GM18519 (cell line): Measurements from ENCODE around the gene LRSAM1.

Experiments
- ATAC-seq: cut with Tn5 transposase; IDR thresholded peaks from one replicate; pipeline ENCODE4 v1.9.1; 2021; ENCODE audit warnings: mild to moderate bottlenecking, moderate library complexity; ENCODE audit not compliant: unreplicated experiment, low FRiP score

Gene LRSAM1

GRCh38 chr9:127509261-127509954, 58.1 kb downstream of the LRSAM1 start:
- ATAC-seq, result no peak

DNA sequence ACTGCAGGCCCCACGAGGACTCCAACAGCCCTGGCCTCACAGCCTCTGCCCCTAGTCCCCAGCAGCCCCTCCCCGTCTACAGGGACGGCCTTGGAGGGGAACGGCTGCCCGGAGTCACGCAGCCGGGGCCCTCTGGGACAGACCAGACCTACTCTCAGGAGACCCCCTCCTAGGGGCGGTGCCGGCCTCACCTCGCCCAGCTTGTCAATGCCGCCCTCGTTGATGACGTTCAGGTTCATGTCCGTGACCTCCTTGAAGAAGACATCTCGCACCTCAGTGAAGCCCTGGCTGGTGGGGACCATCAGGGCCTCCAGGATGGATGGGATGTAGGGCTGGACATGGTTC, 58.6 kb downstream of the LRSAM1 start:
- no peak for ATAC-seq

DNA sequence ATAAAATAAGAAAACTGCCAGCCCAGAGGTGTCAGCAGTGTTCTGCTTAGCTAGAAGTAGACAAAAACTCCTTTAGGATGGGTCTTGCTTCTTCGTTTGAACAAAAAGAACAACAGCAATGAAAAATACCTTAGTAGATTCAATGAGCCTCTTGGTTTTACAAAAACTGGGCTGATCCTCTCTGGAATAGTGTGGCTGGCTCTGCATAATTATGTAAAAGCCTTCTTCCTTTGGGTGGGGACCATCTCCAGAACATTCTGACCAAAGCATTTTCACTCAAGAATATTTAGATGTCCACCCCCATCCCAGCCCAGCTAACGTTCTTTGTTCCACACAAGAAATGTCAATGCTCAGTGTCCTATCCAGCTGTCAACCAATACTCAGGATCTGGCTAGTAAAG, 63.2 kb downstream of the LRSAM1 start:
- no peak for ATAC-seq

- ATAC-seq, result no peak
These were observed 65.7 kb downstream of the LRSAM1 start for GRCh38 chr9:127516835-127517607.

DNA sequence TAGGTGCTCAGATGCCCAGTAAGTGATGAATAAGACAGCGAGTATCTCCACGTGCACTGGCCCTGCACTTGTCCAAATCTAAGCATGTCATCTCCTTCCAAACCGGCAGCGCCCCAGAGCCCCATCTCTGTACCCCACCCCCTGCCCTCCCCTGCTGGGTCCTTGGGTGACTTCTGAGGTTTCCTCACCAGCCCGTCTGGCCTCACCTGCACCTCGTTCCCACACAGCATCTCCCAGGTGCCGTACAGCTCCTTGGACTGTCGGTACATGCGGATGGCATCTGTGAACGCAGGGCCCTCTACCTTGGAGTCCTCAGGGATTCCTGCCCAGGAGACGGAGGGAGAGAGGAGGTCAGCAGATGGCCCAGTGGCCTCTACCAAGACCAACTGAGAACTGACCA, 66.3 kb downstream of the LRSAM1 start:
- no peak for ATAC-seq

DNA sequence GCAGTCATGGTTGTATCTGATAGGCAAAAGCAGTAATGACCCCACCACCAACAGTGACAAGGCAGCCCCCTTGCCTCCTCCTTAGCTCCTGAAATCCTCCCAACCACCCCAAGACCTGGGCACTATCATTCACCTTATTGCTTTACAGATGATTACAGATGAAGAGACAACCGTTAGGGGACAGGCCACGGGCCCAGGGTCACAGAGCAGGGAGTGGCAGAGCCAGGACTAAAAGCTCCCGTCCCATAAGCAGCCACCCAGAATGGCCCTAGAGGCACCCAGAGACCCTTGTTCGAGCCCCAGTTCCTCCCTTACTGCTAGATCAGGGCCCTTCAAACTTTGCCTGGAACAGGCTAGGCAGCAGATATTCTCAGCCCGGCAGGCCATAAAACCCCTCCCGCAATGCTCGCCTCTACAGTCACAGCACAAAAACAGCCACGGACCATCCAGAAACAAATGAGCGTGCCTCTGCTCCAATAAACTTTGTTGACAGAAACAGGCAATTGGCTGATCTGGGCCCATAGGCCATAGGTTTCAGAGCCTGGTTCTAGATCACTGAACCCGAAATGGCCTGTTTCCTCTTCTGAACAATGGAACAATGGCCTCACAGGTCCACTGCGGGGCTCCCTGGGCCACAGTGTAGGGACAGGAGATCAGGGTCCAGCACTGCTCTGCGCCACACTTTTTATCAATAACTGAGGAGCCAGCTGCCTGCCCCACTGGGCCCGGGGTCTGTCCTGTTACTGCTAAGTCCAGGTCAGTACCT, 67.0 kb downstream of the LRSAM1 start:
- ATAC-seq, result no peak

DNA sequence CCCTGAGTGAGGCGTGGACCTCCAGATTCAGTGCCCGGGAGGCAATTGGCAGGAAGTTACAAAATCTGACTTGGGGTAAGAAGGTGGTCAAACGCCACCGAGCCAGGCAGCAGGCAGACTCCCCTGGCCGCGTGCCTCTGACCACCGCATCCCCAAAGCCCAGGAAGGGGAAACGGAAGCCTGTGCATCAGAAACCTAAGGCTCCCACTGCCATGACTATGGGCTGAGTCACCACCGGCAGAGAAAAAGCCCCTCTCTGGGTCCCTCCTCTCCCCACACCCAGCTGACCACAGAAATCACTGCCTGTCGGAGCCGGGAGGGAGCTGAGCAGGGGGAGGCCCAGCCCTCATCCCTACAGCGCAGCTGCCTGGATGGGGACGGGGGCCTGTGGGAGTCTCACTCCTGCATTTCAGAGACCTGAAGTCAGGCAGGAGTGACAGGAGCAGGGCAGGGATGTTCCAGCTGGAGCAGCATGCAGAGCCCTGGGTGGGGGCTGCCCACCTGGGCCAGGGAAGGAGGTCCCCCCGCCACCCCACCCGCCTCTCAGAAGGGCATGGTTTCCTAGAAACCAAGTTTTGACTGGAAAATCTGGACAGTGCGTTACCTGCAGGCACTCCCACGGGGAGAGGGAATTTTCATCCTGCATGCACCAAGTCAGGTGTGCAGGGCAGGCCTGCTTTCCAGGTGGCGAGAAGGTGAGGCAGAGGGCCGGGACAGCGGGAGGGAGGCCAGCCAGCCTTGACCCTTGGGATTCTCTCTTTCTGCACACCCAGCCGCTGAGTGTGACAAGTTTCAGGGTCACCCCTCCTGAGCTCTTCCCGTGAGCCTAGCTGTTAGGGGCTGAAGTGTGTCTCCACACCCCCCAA, 68.2 kb downstream of the LRSAM1 start:
- ATAC-seq, result no peak

DNA sequence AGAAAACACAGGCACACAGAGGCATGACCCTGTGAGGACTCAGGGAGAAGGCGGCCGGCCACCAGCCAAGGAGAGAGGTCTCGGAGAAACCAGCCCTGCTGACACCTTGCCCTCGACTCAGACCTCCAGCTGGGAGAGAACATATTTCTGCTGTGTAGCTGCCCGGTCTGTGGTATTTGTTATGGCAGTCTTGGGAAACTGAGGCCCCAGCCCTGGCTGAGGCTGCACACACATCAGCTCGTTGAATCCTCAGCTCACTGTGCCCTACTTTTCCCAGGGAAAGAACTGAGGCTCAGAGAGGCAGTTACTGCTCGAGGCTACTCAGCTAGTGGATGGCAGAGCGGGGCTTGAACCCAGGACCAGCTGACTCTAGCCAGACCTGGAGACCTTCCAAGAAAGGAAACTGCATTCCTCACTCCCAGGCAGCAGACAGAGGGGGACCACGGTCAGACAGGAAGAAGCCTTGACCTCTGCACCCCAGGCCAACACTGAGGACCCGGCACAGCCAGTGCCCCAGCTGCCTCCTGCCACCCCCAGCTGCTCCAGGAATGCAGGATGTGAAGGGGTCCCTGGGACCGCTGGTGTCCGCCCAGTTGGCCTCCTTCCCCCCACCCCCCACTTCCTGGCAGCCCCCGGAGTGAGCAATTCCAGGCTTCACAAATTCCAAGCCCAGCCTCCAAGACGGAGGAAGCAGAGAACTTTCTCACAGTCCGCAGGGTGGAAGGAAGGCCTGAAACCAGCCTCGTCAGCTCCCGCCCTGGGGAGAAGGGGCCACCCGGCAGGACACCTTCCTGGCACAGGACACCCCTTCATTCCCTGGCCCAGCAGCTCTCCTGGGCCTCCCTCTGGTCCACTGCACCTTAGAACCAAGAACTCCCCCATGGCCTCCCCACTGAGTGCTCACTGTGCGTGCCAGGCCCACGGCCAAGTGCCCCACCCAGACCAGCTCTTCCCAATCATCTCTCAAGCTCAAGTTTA, 69.9 kb downstream of the LRSAM1 start:
- ATAC-seq, result no peak

GRCh38 chr9:127521919-127522304, 70.6 kb downstream of the LRSAM1 start:
- ATAC-seq, result no peak

GRCh38 chr9:127522727-127523126, 71.4 kb downstream of the LRSAM1 start:
- ATAC-seq, result no peak

- no peak for ATAC-seq
These were observed 72.1 kb downstream of the LRSAM1 start for GRCh38 chr9:127523312-127523851.

GRCh38 chr9:127524373-127524772, 73.1 kb downstream of the LRSAM1 start:
- ATAC-seq, result no peak

DNA sequence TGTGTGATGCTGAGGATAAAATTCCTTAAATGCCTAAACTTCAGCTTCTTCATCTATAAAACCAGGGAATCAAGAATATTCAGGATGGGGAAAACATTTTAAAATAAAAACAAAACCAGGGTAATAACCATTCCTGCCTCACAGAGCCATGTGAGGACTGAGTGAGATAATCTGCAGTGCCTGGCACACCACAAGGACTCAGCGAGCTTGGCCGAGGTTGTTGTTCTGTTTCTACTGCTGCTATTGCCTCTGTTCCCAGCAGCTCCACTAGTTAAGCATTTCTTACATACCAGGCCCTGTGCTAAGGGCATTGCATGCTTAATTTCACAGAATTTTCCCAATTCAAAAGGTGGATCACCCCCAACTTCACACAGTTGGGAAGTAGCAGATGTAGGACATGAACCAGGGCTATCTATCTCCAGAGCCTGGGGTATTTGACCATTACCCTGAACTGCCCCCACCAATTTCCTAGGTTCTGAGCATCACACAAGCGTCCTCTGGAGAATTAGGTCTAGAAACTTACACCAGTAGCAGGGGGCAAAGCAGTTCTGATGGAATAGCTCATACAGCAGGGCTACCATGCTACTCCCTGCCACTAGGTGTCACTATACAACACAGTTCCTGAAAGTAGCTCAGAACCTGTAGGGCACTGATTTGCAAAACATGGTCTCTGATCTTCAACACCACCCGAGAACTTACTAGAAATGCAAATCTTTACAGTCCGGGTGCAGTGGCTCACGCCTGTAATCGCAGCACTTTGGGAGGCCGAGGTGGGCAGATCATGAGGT, 74.3 kb downstream of the LRSAM1 start:
- no peak for ATAC-seq

DNA sequence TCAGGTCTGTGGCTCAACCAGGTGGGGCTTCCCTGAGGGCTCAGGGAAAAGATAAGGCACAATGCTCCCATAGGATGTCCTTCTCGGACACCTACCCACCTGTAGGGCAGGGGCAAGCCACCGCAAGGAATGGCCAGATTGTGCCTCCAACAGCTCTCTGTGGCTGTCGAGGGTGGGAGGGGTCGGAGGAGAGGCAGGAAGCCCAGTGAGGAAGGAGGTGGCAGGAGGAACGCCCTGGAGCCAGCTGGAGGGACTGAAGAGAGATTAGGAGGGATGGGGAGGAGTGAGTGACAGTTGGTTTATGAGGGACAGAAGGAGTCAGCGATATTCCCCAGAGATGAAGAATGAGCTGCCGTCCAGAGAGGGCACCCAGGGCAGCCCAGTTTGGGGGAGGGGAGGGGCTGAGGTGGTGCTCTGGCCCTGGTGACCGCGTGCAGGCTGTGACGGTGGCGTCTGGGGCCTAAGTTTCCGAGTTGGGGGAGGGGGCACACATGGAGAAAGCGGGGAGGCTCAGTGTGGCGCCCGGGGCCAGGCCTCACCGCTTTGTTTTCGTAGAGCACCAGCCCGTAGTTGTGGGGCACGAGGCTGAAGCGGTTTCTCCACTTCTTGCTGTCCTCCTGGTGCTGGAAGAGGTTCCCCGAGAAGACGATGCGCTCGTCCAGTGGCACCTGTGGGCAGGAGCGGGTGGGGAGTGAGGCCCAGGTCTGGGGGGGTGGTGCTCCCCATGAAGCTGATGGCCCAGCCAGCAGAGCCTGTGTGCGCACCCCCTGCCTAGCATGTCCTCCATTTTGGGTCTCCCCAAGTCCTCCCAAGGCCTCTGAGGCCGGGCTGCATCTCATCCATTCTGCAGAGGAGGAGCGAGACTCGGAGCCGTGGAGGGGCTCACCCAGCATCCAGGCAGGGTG, 75.6 kb downstream of the LRSAM1 start:
- ATAC-seq, result no peak

DNA sequence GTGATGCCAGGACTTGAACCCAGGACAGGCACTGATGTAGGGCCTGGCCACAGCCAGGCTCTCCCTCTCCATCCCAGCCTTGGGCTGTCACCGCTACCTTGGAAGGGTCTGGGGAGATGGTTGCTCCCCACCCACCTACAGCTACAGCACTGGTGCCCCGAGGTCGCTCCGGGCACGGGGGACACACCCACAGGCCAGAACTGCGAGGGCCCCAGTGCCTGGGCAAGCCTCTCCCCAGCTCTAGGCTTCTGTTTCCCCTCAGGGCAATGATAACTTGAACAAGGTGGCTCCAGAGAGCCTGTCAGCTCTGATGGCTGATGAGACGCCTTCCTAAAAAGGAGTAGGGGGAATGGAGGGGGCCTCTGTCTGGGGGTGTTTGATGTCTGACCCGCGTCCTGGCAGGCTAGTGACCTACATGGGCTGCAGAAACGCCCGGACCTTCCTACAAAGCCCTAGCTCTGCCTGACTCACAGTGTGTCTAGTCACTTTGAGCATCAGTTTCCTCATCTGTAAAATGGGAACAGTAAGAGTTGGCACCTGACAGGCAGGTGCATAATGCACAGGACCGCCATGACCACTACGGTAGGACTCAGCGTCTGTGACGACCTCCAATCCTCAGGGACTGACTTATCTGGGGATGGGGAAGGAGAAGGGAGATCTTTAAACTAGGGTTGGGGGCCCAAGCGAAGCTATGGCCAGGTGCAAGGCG, 76.4 kb downstream of the LRSAM1 start:
- no peak for ATAC-seq

DNA sequence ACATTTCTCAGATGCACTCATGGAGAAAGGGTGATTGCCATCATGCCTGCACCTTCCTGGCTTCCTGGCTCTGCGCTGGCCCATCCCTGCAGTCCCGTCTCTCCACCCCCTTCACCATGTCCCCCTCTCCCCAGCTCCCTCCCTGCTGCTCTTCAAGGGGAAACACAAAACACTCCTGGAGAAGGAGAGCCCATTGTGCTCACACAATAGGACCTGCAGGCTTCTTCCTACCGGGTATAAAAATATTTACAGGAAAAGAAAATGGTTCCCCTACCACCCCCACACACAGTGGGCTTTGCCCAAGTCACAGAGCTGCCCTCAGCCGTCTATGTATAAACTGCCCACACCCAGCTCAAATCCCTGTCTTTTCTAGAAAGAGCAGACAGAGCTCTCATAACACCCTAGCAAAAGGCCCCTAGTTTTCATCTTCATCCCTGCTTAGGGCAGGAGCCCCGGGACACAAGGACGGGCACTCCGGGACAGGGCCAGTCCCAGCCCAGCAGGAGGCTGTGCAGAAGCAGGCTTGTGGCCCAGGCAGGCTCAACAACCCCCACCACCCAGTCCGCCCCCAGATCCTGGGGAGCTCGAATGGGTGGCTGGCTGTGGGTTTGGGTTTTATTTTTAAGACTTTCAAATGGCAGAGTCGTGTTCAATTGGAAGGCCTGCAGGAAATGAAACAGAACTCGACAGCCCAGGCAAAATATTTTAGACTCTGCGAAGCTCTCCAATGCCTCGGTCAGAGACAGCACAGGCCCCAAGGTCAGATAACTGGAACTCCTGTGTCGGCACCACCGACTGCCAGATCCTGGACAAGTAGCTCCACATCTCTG, 77.3 kb downstream of the LRSAM1 start:
- ATAC-seq, result no peak
